ENCODE measurements around the gene METTL14. TPM values are rescaled to one million over a fixed set of nuclear protein-coding genes. Genes with fewer than 3 reads are reported as not detected.

The METTL14 gene
- total and polyA plus RNA-seq, 2 donors (not counting 1 experiment from before 2014, with no cell fraction given): 8.0 to 74.8 TPM

GRCh38 chr4:118749347-118749988 is 64.3 kb downstream of the METTL14 start:
- H3K4me3 Mint-ChIP-seq: no peak overlapping the region
- Histone ChIP-seq H3K4me2 (replicated peaks; ENCODE audit: low read depth, low read length, poor library complexity, severe bottlenecking) (no peak overlapping the region), H3K27me3 (replicated peaks in 1 of 4; ENCODE audit: control extremely low read depth in 1 of 4, control insufficient read depth in 3 of 4, insufficient read depth in 4 of 4, low read length in 3 of 4) (no peaks in the 10 kb centered on the region), H3K27ac (ENCODE audit: low read length in 2 of 2) (no peak overlapping the region), H3K36me3 (replicated peaks in 1 of 2; ENCODE audit: control extremely low read depth in 1 of 2, control insufficient read depth in 1 of 2, extremely low read depth in 1 of 2, insufficient read depth in 2 of 2, low read length in 1 of 2) (peaks cover 0 to 19% of the 10 kb centered on the region in 2 experiments), H3K9me3 (ENCODE audit: control extremely low read depth in 1 of 3, control insufficient read depth in 2 of 3, insufficient read depth in 1 of 3, low read length in 2 of 3) (no peaks in the 10 kb centered on the region), H3K9ac (ENCODE audit: low read length) (no peak overlapping the region), H3K79me2 (ENCODE audit: control insufficient read depth, insufficient read depth, low read length) (no peaks in the 10 kb centered on the region), H3K4me3 (ENCODE audit: control extremely low read depth in 1 of 5, extremely low read depth in 1 of 5, insufficient read depth in 1 of 5, low read depth in 2 of 5, low read length in 4 of 5) (no peak overlapping the region), H3K4me1 (ENCODE audit: control insufficient read depth in 2 of 2, insufficient read depth in 2 of 2, low read length in 2 of 2) (no peaks in the 10 kb centered on the region), H4K20me1 (ENCODE audit: control insufficient read depth, insufficient read depth, low read length, poor library complexity, severe bottlenecking) (no peaks in the 10 kb centered on the region), H2AFZ (ENCODE audit: insufficient read depth, low read depth, low read length, poor library complexity, severe bottlenecking) (no peak overlapping the region)
- DNase-seq (no peak), ATAC-seq (ENCODE audit: low read depth) (no peak)
- no peaks in the 10 kb centered on the region for H3K27me3 Mint-ChIP-seq
- H3K9me3 Mint-ChIP-seq (ENCODE audit: insufficient read depth): no peaks in the 10 kb centered on the region
- intact Hi-C loops (cut with micrococcal nuclease): no loop called here
- H3K4me1 Mint-ChIP-seq: no peaks in the 10 kb centered on the region
- POLR2A ChIA-PET: no interaction called here
- H3K27ac Mint-ChIP-seq: no peak overlapping the region
- WGBS (ENCODE audit: insufficient coverage): 100% methylated on average over 2 of the region's 5 CpGs
- TF ChIP-seq CTCF (IDR thresholded peaks at IDR 0.05): no peak
- no peak for TF ChIP-seq EZH2 (IDR thresholded peaks at IDR 0.05; ENCODE audit: borderline replicate concordance, insufficient read depth, low read depth, low read length, poor library complexity, severe bottlenecking)
- CTCF ChIA-PET: interaction anchor here (0.9 to 1.0 kb wide), 2 partner anchors 10 kb away, joined by 3 to 4 read pairs; no protein-coding TSS in a partner anchor

GRCh38 chr4:118751629-118752323 is 66.6 kb downstream of the METTL14 start:
- ChIA-PET CTCF (no interaction called here), POLR2A (no interaction called here)
- Histone ChIP-seq H3K79me2 (ENCODE audit: control insufficient read depth, insufficient read depth, low read length) (no peaks in the 10 kb centered on the region), H3K27ac (ENCODE audit: low read length in 2 of 2) (no peak overlapping the region), H3K4me1 (ENCODE audit: control insufficient read depth in 2 of 2, insufficient read depth in 2 of 2, low read length in 2 of 2) (no peaks in the 10 kb centered on the region), H2AFZ (ENCODE audit: insufficient read depth, low read depth, low read length, poor library complexity, severe bottlenecking) (no peak overlapping the region), H3K27me3 (replicated peaks in 1 of 4; ENCODE audit: control extremely low read depth in 1 of 4, control insufficient read depth in 3 of 4, insufficient read depth in 4 of 4, low read length in 3 of 4) (no peaks in the 10 kb centered on the region), H3K4me3 (ENCODE audit: control extremely low read depth in 1 of 5, extremely low read depth in 1 of 5, insufficient read depth in 1 of 5, low read depth in 2 of 5, low read length in 4 of 5) (no peak overlapping the region), H3K4me2 (replicated peaks; ENCODE audit: low read depth, low read length, poor library complexity, severe bottlenecking) (no peak overlapping the region), H4K20me1 (ENCODE audit: control insufficient read depth, insufficient read depth, low read length, poor library complexity, severe bottlenecking) (no peaks in the 10 kb centered on the region), H3K9ac (ENCODE audit: low read length) (no peak overlapping the region), H3K9me3 (ENCODE audit: control extremely low read depth in 1 of 3, control insufficient read depth in 2 of 3, insufficient read depth in 1 of 3, low read length in 2 of 3) (no peaks in the 10 kb centered on the region), H3K36me3 (replicated peaks in 1 of 2; ENCODE audit: control extremely low read depth in 1 of 2, control insufficient read depth in 1 of 2, extremely low read depth in 1 of 2, insufficient read depth in 2 of 2, low read length in 1 of 2) (peaks cover 0 to 19% of the 10 kb centered on the region in 2 experiments)
- WGBS (ENCODE audit: insufficient coverage): no CpG with 5 or more reads among the region's 2 CpGs
- Mint-ChIP-seq H3K27me3 (no peaks in the 10 kb centered on the region), H3K27ac (no peak overlapping the region), H3K4me1 (no peaks in the 10 kb centered on the region), H3K4me3 (no peak overlapping the region), H3K9me3 (ENCODE audit: insufficient read depth) (no peaks in the 10 kb centered on the region)
- ATAC-seq (ENCODE audit: low read depth) (no peak), DNase-seq (no peak)
- TF ChIP-seq CTCF (IDR thresholded peaks at IDR 0.05) (no peak), EZH2 (IDR thresholded peaks at IDR 0.05; ENCODE audit: borderline replicate concordance, insufficient read depth, low read depth, low read length, poor library complexity, severe bottlenecking) (no peak)
- intact Hi-C loops (cut with micrococcal nuclease): no loop called here

All from B cell (primary cell).